ENCODE data around the gene NRP2. TPM values are rescaled to one million over a fixed set of nuclear protein-coding genes. Genes with fewer than 3 reads are reported as not detected.

The NRP2 gene
- total RNA-seq, 1 experiment from 2014 or later, result 18.3 TPM

- no peaks in the 10 kb centered on the region for H3K36me3 ChIP-seq (ENCODE audit: low read depth, low read length)
- H3K9me2 ChIP-seq (replicated peaks; ENCODE audit: low read length), result no peaks in the 10 kb centered on the region
- no peak overlapping the region for H3K9ac ChIP-seq (ENCODE audit: low read length)
- H3K9me3 ChIP-seq (ENCODE audit: low read length), result no peaks in the 10 kb centered on the region
- H3K4me3 ChIP-seq (ENCODE audit: low read length), result no peak overlapping the region
- no peaks in the 10 kb centered on the region for H4K20me1 ChIP-seq (ENCODE audit: low read length)
- H2AFZ ChIP-seq (ENCODE audit: low read length), result no peak overlapping the region
- ChIA-PET POLR2A (ENCODE audit: unreplicated experiment) (no interaction called here), CTCF (interaction anchor here (0.8 kb wide), 1 partner anchor 8 kb away, joined by 5 read pairs; no protein-coding TSS in a partner anchor)
- no peak for TF ChIP-seq CTCF (conservative IDR thresholded peaks at IDR 0.05; ENCODE audit: low read depth, low read length)
- no TSS peak for BruUV-seq (replicated peaks)
- intact Hi-C loops (cut with micrococcal nuclease), result loop anchor here (5.0 kb wide), 2 partner anchors 112 to 492 kb away; no protein-coding TSS in a partner anchor
- ATAC-seq, result no peak; the same call in 1 of the 2 replicates
- no peak overlapping the region for H3K4me2 ChIP-seq (ENCODE audit: low read length)
- no peak for DNase-seq
- H3K27ac ChIP-seq (ENCODE audit: low read length), result no peak overlapping the region
- peaks cover 5% of the 10 kb centered on the region for H3K4me1 ChIP-seq (ENCODE audit: insufficient read depth, low read length)
- no peaks in the 10 kb centered on the region for H3K27me3 ChIP-seq (ENCODE audit: low read length)
- no peaks in the 10 kb centered on the region for H3F3A ChIP-seq (ENCODE audit: low read length, unreplicated experiment)
- H3K79me2 ChIP-seq (ENCODE audit: low read length), result no peaks in the 10 kb centered on the region
These were observed 131.7 kb downstream of the NRP2 start for GRCh38 chr2:205814039-205814364.

GRCh38 chr2:205815673-205816072 is 133.4 kb downstream of the NRP2 start:
- H3K9me3 ChIP-seq (ENCODE audit: low read length), result no peaks in the 10 kb centered on the region
- TF ChIP-seq CTCF (conservative IDR thresholded peaks at IDR 0.05; ENCODE audit: low read depth, low read length), result no peak
- no peak for TF ChIP-seq EZH2phosphoT487 (IDR thresholded peaks at IDR 0.05; ENCODE audit: borderline replicate concordance, low read length)
- TF ChIP-seq EZH2 (IDR thresholded peaks at IDR 0.05; ENCODE audit: low read length, unreplicated experiment), result no peak
- ChIA-PET POLR2A (ENCODE audit: unreplicated experiment) (no interaction called here), CTCF (no interaction called here)
- H3K9ac ChIP-seq (ENCODE audit: low read length), result no peak overlapping the region
- no peaks in the 10 kb centered on the region for H3F3A ChIP-seq (ENCODE audit: low read length, unreplicated experiment)
- no peaks in the 10 kb centered on the region for H3K79me2 ChIP-seq (ENCODE audit: low read length)
- no peak overlapping the region for H3K4me3 ChIP-seq (ENCODE audit: low read length)
- no peak overlapping the region for H2AFZ ChIP-seq (ENCODE audit: low read length)
- no peak for DNase-seq
- intact Hi-C loops (cut with micrococcal nuclease), result no loop called here
- no peak overlapping the region for H3K27ac ChIP-seq (ENCODE audit: low read length)
- peaks cover 5% of the 10 kb centered on the region for H3K4me1 ChIP-seq (ENCODE audit: insufficient read depth, low read length)
- no peaks in the 10 kb centered on the region for H3K9me2 ChIP-seq (replicated peaks; ENCODE audit: low read length)
- BruUV-seq (replicated peaks), result no TSS peak
- no peaks in the 10 kb centered on the region for H3K36me3 ChIP-seq (ENCODE audit: low read depth, low read length)
- H3K4me2 ChIP-seq (ENCODE audit: low read length), result no peak overlapping the region
- no peak for ATAC-seq
- H4K20me1 ChIP-seq (ENCODE audit: low read length), result no peaks in the 10 kb centered on the region
- no peaks in the 10 kb centered on the region for H3K27me3 ChIP-seq (ENCODE audit: low read length)

GRCh38 chr2:205816268-205816667 is 134.0 kb downstream of the NRP2 start:
- ChIA-PET CTCF (interaction anchor here (0.7 kb wide), 1 partner anchor 93 kb away, joined by 3 read pairs; no protein-coding TSS in a partner anchor), POLR2A (ENCODE audit: unreplicated experiment) (no interaction called here)
- no TSS peak for BruUV-seq (replicated peaks)
- H3K79me2 ChIP-seq (ENCODE audit: low read length), result no peaks in the 10 kb centered on the region
- no peaks in the 10 kb centered on the region for H3F3A ChIP-seq (ENCODE audit: low read length, unreplicated experiment)
- H3K4me2 ChIP-seq (ENCODE audit: low read length), result 0 out of 2 replicates have a peak overlapping the region, but pooled peaks have one; percentile 20
- H3K4me1 ChIP-seq (ENCODE audit: insufficient read depth, low read length), result peaks cover 5% of the 10 kb centered on the region
- H3K27ac ChIP-seq (ENCODE audit: low read length), result no peak overlapping the region
- intact Hi-C loops (cut with micrococcal nuclease), result no loop called here
- H3K36me3 ChIP-seq (ENCODE audit: low read depth, low read length), result no peaks in the 10 kb centered on the region
- H3K9ac ChIP-seq (ENCODE audit: low read length), result no peak overlapping the region
- DNase-seq, result no peak
- H4K20me1 ChIP-seq (ENCODE audit: low read length), result no peaks in the 10 kb centered on the region
- H3K9me2 ChIP-seq (replicated peaks; ENCODE audit: low read length), result no peaks in the 10 kb centered on the region
- TF ChIP-seq EZH2 (IDR thresholded peaks at IDR 0.05; ENCODE audit: low read length, unreplicated experiment), result no peak
- no peak for TF ChIP-seq CTCF (conservative IDR thresholded peaks at IDR 0.05; ENCODE audit: low read depth, low read length)
- TF ChIP-seq EZH2phosphoT487 (IDR thresholded peaks at IDR 0.05; ENCODE audit: borderline replicate concordance, low read length), result no peak
- no peaks in the 10 kb centered on the region for H3K27me3 ChIP-seq (ENCODE audit: low read length)
- ATAC-seq, result no peak
- H2AFZ ChIP-seq (ENCODE audit: low read length), result no peak overlapping the region
- H3K9me3 ChIP-seq (ENCODE audit: low read length), result no peaks in the 10 kb centered on the region
- H3K4me3 ChIP-seq (ENCODE audit: low read length), result no peak overlapping the region
